SK-N-SH (cell line): Measurements from ENCODE around the gene BMP2K. TPM values are rescaled to one million over a fixed set of nuclear protein-coding genes. Genes with fewer than 3 reads are reported as not detected.

ENCODE experiments used
- CTCF ChIA-PET: fragments of 300-600, 350-600 bp; formaldehyde crosslinking; extraction: SDS; loops from one replicate; lab custom pipeline; 2021; lab: Yijun Ruan, JAX
- POLR2A ChIA-PET: fragments of 350-600 bp; sonication (Branson Sonifier 250); formaldehyde crosslinking; extraction: SDS; loops from one replicate; lab custom pipeline; 2020; ENCODE audit warnings: antibody characterized with exemption, inconsistent platforms; lab: Yijun Ruan, JAX
- DNase-seq: peaks from one replicate; pipeline ENCODE4 v3.0.0; 2012
- H2AFZ ChIP-seq: fragments of 200-600 bp; sonication (generic); 2 replicates; pipeline ENCODE4 v1.8.1; 2016; ENCODE audit warnings: antibody characterized with exemption, mild to moderate bottlenecking, low read depth
- H3F3A ChIP-seq: fragments of 200-600 bp; sonication (generic); replicated peaks from 2 replicates; pipeline ENCODE3; 2016; ENCODE audit warnings: antibody characterized with exemption, mild to moderate bottlenecking; ENCODE audit not compliant: insufficient read depth
- H3K27ac ChIP-seq, 2 experiments: fragments of 200-500 bp in 1 of 2; fragments of 200-600 bp in 1 of 2; sonication (Bioruptor generic) in 1 of 2; sonication (generic), shearing (Covaris generic) in 1 of 2; 2 replicates each; pipeline versions ENCODE4 v1.5.1 to v1.6.1; 2014 to 2016; ENCODE audit warnings: low read depth in 2 of 2, inconsistent platforms in 1 of 2, low read length in 1 of 2, mild to moderate bottlenecking in 1 of 2, mixed read lengths in 1 of 2
- H3K27me3 ChIP-seq: fragments of 200-600 bp; sonication (generic), shearing (Covaris generic); 2 replicates; pipeline ENCODE4 v1.6.1; 2016; ENCODE audit warnings: mixed run types; ENCODE audit not compliant: insufficient read depth
- H3K36me3 ChIP-seq, 2 experiments: fragments of 200-500 bp in 1 of 2; fragments of 200-600 bp in 1 of 2; sonication (Bioruptor generic) in 1 of 2; sonication (generic) in 1 of 2; replicated peaks in 1 of 2; 2 replicates each; pipeline versions ENCODE3 to v1.5.1; 2014 to 2016; ENCODE audit warnings: low read length in 1 of 2, mild to moderate bottlenecking in 1 of 2; ENCODE audit not compliant: insufficient read depth in 2 of 2, control insufficient read depth in 1 of 2
- H3K4me1 ChIP-seq, 2 experiments: fragments of 200-500 bp in 1 of 2; fragments of 200-600 bp in 1 of 2; sonication (Bioruptor generic) in 1 of 2; sonication (generic), shearing (Covaris generic) in 1 of 2; 2 replicates each; pipeline versions ENCODE4 v1.5.1 to v1.6.1; 2014 to 2016; ENCODE audit warnings: low read depth in 1 of 2, low read length in 1 of 2, mixed run types in 1 of 2; ENCODE audit not compliant: insufficient read depth in 2 of 2, control insufficient read depth in 1 of 2
- H3K4me2 ChIP-seq: fragments of 200-600 bp; sonication (generic), shearing (Covaris generic); 2 replicates; pipeline ENCODE4 v1.6.1; 2017; ENCODE audit warnings: mixed run types
- H3K4me3 ChIP-seq, 2 experiments: fragments of 200-500 bp in 1 of 2; fragments of 200-600 bp in 1 of 2; sonication (Bioruptor generic) in 1 of 2; sonication (generic), shearing (Covaris generic) in 1 of 2; 2 replicates each; pipeline versions ENCODE4 v1.5.1 to v1.8.1; 2014 to 2016; ENCODE audit warnings: low read depth in 2 of 2, inconsistent platforms in 1 of 2, low read length in 1 of 2, mild to moderate bottlenecking in 1 of 2, mixed read lengths in 1 of 2, moderate library complexity in 1 of 2
- H3K79me2 ChIP-seq: fragments of 200-600 bp; sonication (generic); 2 replicates; pipeline ENCODE4 v1.8.1; 2017; ENCODE audit warnings: mild to moderate bottlenecking; ENCODE audit not compliant: insufficient read depth
- H3K9ac ChIP-seq: fragments of 200-600 bp; sonication (generic); 2 replicates; pipeline ENCODE4 v1.6.1; 2017; ENCODE audit warnings: mixed run types
- H3K9me2 ChIP-seq: fragments of 200-600 bp; sonication (generic); 2 replicates; pipeline ENCODE4 v1.6.1; 2017; ENCODE audit warnings: mixed run types
- H3K9me3 ChIP-seq: fragments of 200-600 bp; sonication (generic); 2 replicates; pipeline ENCODE4 v1.6.1; 2017; ENCODE audit warnings: mixed run types, mild to moderate bottlenecking, moderate library complexity
- H4K20me1 ChIP-seq: fragments of 200-600 bp; sonication (generic); 2 replicates; pipeline ENCODE4 v1.6.1; 2017; ENCODE audit warnings: mild to moderate bottlenecking, mixed run types; ENCODE audit not compliant: insufficient read depth
- CHD2 ChIP-seq: fragments of 150-350 bp; IDR thresholded peaks from 2 replicates; pipeline ENCODE4 v1.6.1; 2018; ENCODE audit warnings: low read length; ENCODE audit not compliant: partially characterized antibody
- CTCF ChIP-seq: fragments of 200-600 bp; sonication (generic); IDR thresholded peaks from 2 replicates; pipeline ENCODE4 v1.6.1; 2017; ENCODE audit warnings: antibody characterized with exemption, mild to moderate bottlenecking, moderate library complexity
- EP300 ChIP-seq, 2 experiments: IDR thresholded peaks; 2 replicates each; pipeline versions ENCODE4 v1.4.0 to v1.6.1; 2012; ENCODE audit warnings: borderline replicate concordance in 1 of 2, low read depth in 1 of 2, low read length in 1 of 2
- EZH2phosphoT487 ChIP-seq: fragments of 200-600 bp; sonication (generic); IDR thresholded peaks from 2 replicates; pipeline ENCODE4 v1.6.1; 2017; ENCODE audit warnings: low read depth, mixed run types, mild to moderate bottlenecking, antibody characterized with exemption, moderate library complexity, borderline replicate concordance
- FOXM1 ChIP-seq: IDR thresholded peaks from 2 replicates; pipeline ENCODE4 v1.4.0; 2012; ENCODE audit warnings: low read depth, mild to moderate bottlenecking
- JUND ChIP-seq: IDR thresholded peaks from 2 replicates; pipeline ENCODE4 v1.4.0; 2012
- MAX ChIP-seq: IDR thresholded peaks from 2 replicates; pipeline ENCODE4 v1.4.0; 2012; ENCODE audit warnings: low read depth
- MXI1 ChIP-seq: IDR thresholded peaks from 2 replicates; pipeline ENCODE4 v1.6.1; 2012; ENCODE audit warnings: mild to moderate bottlenecking, low read depth, low read length, improper control_type of control experiment
- NFIC ChIP-seq: IDR thresholded peaks from 2 replicates; pipeline ENCODE4 v1.4.0; 2012; ENCODE audit warnings: borderline replicate concordance
- POLR2AphosphoS5 ChIP-seq: IDR thresholded peaks from 2 replicates; pipeline ENCODE4 v1.6.1; 2012; ENCODE audit warnings: low read depth, low read length
- RCOR1 ChIP-seq: fragments of 150-350 bp; IDR thresholded peaks from 2 replicates; pipeline ENCODE4 v1.6.1; 2017; ENCODE audit warnings: antibody characterized with exemption, low read length
- RFX5 ChIP-seq: IDR thresholded peaks from 2 replicates; pipeline ENCODE4 v1.6.1; 2012; ENCODE audit warnings: mild to moderate bottlenecking, improper control_type of control experiment, low read length
- RXRA ChIP-seq: IDR thresholded peaks from 2 replicates; pipeline ENCODE4 v1.4.0; 2012; ENCODE audit warnings: low read depth, mild to moderate bottlenecking, borderline replicate concordance
- SIN3A ChIP-seq: IDR thresholded peaks from 2 replicates; pipeline ENCODE4 v1.6.1; 2012; ENCODE audit warnings: low read depth, mild to moderate bottlenecking, low read length, moderate library complexity, borderline replicate concordance
- TAF1 ChIP-seq: IDR thresholded peaks from 2 replicates; pipeline ENCODE4 v1.6.1; 2012; ENCODE audit warnings: low read depth, mild to moderate bottlenecking, low read length, moderate library complexity, borderline replicate concordance
- TCF12 ChIP-seq: IDR thresholded peaks from 2 replicates; pipeline ENCODE4 v1.4.0; 2012
- YY1 ChIP-seq: IDR thresholded peaks from 2 replicates; pipeline ENCODE4 v1.4.0; 2012; ENCODE audit warnings: low read depth, mild to moderate bottlenecking
- WGBS: methylation state at CpG from one replicate; pipeline ENCODE4 v1.1.6; 2017; ENCODE audit warnings: low lambda C conversion rate; 5-methylcytosine and 5-hydroxymethylcytosine counted together
- polyA plus RNA-seq, 3 experiments: library from polyadenylated mRNA; depleted of rRNA; stranded (reverse); fragments of >200 nt; gene quantifications; 2 replicates each; pipeline ENCODE4 v1.2.3, GENCODE V29; 2012
- TF ChIP-seq, protein P1 (sequence below): fragments of 150-350 bp; IDR thresholded peaks from 2 replicates; pipeline ENCODE4 v1.6.1; 2017; ENCODE audit warnings: antibody characterized with exemption, low read length, low read depth, borderline replicate concordance
- TF ChIP-seq, protein P2 (sequence below): fragments of 150-350 bp; IDR thresholded peaks from 2 replicates; pipeline ENCODE4 v1.6.1; 2016; ENCODE audit warnings: mild to moderate bottlenecking, low read depth, low read length
- TF ChIP-seq, protein P3 (sequence below): IDR thresholded peaks from 2 replicates; pipeline ENCODE4 v1.4.0; 2012; ENCODE audit warnings: low read depth, borderline replicate concordance

Gene BMP2K
- polyA plus RNA-seq, 1 of the 3 experiments (the other 2 are of a cell fraction), result 7.2 TPM

DNA sequence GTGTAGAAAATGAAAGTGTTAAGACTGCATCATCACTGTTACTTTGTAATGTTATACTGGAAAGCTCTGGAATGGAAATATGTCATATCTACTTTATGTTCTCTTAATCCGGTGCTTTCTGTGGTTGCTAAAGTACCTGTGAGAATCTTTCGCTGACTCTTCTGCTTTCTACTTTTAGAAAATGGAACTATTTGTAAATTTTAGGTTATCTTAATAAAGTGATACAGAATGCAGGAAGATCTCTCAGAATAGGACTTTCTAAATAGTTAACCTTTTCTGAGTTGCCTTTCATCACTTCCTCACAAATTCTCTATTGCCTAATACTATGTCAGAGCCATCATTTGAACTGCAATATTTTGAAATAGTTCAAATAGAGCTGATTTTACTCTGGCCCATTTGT, 69.3 kb downstream of the BMP2K start:
- no peak for DNase-seq
- Histone ChIP-seq H3K4me3 (no peak overlapping the region), H3K9ac (no peak overlapping the region), H3K27ac (no peak overlapping the region), H2AFZ (no peak overlapping the region), H3K9me3 (no peaks in the 10 kb centered on the region), H3F3A (peaks cover 15% of the 10 kb centered on the region), H3K4me1 (no peaks in the 10 kb centered on the region; a peak in 1 of 4 replicates), H3K79me2 (no peaks in the 10 kb centered on the region; the same call in 1 of the 2 replicates), H3K27me3 (no peaks in the 10 kb centered on the region), H3K36me3 (peaks cover 10 to 36% of the 10 kb centered on the region in 2 experiments), H4K20me1 (no peaks in the 10 kb centered on the region), H3K9me2 (no peaks in the 10 kb centered on the region; the same call in 1 of the 2 replicates), H3K4me2 (no peak overlapping the region)
- TF ChIP-seq TAF1, result no peak
- TF ChIP-seq NFIC, result no peak
- TF ChIP-seq RCOR1, result no peak
- 98% methylated on average over 2 of the region's 2 CpGs for WGBS
- ChIA-PET POLR2A (no interaction called here), CTCF (interaction anchor here (0.8 to 1.6 kb wide), 4 partner anchors 12 to 230 kb away, joined by 3 to 5 read pairs (median 3); no protein-coding TSS in a partner anchor)

DNA sequence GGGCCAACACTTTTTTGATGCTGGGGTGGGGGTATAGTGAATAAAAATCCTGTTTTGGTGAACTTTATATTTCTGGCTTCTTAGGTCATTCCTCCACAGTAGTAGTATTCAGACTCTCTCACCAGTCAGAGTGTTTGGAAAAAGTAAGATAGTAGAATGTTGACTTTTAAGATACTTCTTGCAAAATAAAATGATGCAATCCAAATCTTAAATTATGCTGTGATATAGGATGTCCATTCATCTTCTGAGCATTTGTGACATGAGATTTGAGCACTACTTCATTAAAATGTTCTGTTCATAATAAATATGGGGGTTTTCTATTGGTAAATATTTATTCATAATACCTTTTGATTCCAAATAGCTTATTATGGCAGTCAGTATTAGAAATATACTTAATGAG, 70.1 kb downstream of the BMP2K start:
- Histone ChIP-seq H3K9me3 (no peaks in the 10 kb centered on the region), H4K20me1 (no peaks in the 10 kb centered on the region), H2AFZ (no peak overlapping the region), H3K9me2 (no peaks in the 10 kb centered on the region; the same call in 1 of the 2 replicates), H3K4me2 (no peak overlapping the region), H3K27ac (no peak overlapping the region), H3F3A (peaks cover 15% of the 10 kb centered on the region), H3K79me2 (no peaks in the 10 kb centered on the region; the same call in 1 of the 2 replicates), H3K4me1 (no peaks in the 10 kb centered on the region; a peak in 1 of 4 replicates), H3K36me3 (peaks cover 13 to 41% of the 10 kb centered on the region in 2 experiments), H3K27me3 (no peaks in the 10 kb centered on the region), H3K4me3 (no peak overlapping the region), H3K9ac (no peak overlapping the region)
- TF ChIP-seq, protein P1, sequence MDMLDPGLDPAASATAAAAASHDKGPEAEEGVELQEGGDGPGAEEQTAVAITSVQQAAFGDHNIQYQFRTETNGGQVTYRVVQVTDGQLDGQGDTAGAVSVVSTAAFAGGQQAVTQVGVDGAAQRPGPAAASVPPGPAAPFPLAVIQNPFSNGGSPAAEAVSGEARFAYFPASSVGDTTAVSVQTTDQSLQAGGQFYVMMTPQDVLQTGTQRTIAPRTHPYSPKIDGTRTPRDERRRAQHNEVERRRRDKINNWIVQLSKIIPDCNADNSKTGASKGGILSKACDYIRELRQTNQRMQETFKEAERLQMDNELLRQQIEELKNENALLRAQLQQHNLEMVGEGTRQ, result no peak
- TF ChIP-seq MAX (no peak), RXRA (no peak), FOXM1 (no peak), RFX5 (no peak), SIN3A (no peak), YY1 (no peak), CTCF (no peak), MXI1 (no peak), JUND (no peak), POLR2AphosphoS5 (no peak), EP300 (IDR thresholded peaks at IDR 0.05; ENCODE audit: borderline replicate concordance in 1 of 2, low read depth in 1 of 2, low read length in 1 of 2) (no peak), EZH2phosphoT487 (no peak), CHD2 (no peak), TCF12 (no peak)
- TF ChIP-seq, protein P2, sequence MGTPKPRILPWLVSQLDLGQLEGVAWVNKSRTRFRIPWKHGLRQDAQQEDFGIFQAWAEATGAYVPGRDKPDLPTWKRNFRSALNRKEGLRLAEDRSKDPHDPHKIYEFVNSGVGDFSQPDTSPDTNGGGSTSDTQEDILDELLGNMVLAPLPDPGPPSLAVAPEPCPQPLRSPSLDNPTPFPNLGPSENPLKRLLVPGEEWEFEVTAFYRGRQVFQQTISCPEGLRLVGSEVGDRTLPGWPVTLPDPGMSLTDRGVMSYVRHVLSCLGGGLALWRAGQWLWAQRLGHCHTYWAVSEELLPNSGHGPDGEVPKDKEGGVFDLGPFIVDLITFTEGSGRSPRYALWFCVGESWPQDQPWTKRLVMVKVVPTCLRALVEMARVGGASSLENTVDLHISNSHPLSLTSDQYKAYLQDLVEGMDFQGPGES, result no peak
- TF ChIP-seq, protein P3, sequence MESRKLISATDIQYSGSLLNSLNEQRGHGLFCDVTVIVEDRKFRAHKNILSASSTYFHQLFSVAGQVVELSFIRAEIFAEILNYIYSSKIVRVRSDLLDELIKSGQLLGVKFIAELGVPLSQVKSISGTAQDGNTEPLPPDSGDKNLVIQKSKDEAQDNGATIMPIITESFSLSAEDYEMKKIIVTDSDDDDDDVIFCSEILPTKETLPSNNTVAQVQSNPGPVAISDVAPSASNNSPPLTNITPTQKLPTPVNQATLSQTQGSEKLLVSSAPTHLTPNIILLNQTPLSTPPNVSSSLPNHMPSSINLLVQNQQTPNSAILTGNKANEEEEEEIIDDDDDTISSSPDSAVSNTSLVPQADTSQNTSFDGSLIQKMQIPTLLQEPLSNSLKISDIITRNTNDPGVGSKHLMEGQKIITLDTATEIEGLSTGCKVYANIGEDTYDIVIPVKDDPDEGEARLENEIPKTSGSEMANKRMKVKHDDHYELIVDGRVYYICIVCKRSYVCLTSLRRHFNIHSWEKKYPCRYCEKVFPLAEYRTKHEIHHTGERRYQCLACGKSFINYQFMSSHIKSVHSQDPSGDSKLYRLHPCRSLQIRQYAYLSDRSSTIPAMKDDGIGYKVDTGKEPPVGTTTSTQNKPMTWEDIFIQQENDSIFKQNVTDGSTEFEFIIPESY, result no peak
- DNase-seq, result no peak
- ChIA-PET CTCF (interaction anchor here (0.9 to 1.1 kb wide), 2 partner anchors 18 to 202 kb away, joined by 3 read pairs; no protein-coding TSS in a partner anchor), POLR2A (no interaction called here)
